GM20431 (cell line): ENCODE data around the gene HRAS.

ENCODE experiments used
- in situ Hi-C: fragments of 300-500 bp; cut with MseI, MboI; formaldehyde crosslinking; loops from one replicate; pipeline ENCODE4 v1.15.0; 2020; ENCODE audit warnings: low sequenced_read_pairs; ENCODE audit not compliant: unreplicated experiment

The HRAS gene

DNA sequence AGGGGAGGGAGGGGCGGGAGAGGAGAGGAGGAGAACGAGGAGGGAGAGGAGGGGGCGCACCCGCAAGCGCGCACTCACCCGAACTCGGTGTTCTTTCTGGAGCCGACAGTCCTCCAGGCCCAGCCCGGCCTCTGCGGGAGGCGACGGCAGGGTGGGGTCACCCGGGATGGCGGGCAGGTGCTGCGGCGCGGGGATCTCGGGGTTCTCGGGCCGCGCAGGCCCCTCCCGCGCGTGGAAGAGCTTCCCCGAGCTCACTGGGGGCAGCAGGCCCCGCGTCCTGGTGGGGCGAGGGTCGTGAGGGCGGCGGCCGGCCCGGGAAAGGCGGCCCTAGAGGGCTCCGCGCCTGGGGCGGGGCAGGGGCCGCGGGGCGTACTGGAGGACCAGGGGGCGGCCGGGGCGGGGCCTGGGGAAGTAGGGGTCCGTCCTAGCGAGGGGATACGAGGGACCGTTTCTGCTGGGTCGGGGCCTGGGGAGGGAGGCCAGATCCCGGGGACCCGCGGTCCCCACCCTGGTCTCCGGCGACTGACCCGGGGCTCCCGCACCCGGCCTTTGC is 19.9 kb upstream of the HRAS start:
- in situ Hi-C loops = loop anchor here (10.0 kb wide), 1 partner anchor 169 kb away; no protein-coding TSS in a partner anchor

DNA sequence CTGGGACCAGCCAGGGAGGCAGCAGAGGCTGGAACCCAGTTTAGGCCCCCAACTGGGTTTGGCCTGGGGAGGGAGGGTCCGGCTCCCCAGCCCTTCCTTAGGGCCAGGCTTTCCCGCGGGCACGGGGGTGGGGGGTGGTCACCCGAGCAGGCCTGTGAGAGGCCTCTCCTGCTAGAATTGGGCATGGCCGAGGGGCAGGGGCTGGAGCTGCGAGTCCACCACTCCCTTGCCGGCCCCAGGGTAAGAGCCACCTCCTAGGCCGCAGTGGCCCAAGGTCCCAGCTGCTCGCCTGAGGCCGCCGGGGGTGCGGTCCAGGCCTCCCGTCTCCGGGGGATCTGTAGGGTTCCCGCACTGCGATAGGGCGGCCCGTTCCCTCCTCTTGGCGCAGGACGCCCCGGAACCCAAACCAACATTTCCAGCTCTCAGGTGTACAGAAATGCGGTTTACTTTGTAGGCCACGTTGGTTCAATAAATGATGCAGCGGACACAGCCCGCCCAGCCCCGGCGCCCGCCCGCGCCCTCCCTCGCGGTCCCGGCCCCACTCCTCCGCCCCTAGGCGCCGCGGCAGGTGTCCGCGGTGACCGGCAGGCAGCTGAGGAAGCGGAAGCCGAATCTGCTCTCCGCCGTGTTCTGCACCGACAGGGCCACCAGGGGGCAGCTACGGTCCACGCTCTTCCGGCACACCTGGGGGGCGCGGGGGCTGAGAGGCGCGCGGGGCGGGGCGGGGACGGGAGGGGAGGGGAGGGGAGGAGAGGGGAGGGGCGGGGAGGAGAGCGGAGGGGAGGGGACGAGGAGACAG is 19.3 kb upstream of the HRAS start:
- in situ Hi-C loops = loop anchor here (10.0 kb wide), 1 partner anchor 170 kb away; no protein-coding TSS in a partner anchor

DNA sequence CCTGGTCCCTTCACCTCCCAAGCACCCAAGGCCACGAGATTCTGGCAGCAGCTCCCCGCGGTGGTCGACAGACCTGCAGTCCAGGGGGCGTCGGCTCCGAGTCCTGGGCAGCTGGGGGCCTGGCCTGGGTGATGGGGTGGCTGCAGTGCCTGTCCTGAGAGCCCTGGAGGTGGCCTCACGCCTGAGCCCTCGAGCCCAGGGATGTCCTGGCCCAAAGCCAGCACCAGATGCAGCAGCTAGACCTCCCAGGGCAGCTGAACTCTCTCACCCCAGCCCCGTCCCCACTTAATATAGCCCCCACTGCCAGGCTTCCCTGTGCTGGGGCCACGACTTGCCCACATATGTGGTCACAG is 18.6 kb upstream of the HRAS start:
- in situ Hi-C loops = loop anchor here (10.0 kb wide), 1 partner anchor 171 kb away; no protein-coding TSS in a partner anchor

DNA sequence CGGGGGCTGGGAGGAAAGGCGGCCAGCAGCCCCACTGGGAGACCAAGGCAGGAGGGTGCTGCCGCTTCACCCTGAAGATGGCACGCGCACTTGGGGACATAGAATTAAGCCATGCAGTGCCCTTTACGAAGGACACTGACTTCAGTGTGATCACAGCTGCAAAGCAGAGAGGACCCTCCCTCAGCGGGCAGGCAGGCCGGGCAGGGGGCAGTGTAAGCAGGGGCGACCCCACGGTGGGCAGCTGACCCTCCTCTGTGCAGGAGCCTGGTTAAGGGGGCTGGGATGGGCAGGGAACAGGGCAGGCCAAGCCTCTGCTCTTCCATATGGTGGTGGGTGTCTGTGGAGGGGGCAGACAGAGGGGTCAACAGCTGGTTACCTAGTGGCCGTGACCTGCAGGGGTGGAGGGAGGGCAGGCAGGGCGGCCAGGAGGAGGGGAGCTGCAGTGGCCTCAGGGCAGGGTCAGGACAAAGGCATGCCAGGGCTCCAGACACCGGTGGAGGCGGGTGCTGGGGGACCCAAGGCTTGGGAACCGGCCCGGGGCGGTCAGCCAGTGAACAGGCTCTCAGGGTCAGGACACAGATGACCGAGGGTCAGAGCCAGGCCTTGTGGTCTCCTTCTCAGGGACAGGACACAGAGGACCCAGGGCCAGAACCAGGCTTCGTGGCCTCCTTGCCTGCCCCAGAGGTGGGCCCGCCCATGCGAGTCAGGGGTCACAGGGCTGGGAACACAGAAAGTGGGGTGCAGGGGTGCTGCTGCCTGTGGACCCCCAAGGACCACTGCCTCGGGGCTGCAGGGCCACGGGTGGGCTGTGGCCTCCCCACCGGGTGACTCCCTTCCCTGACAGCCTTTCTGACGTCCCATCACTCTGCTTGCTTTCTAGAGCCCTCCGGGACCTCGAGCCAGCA is 18.0 kb upstream of the HRAS start:
- in situ Hi-C loops = loop anchor here (10.0 kb wide), 1 partner anchor 171 kb away; no protein-coding TSS in a partner anchor

DNA sequence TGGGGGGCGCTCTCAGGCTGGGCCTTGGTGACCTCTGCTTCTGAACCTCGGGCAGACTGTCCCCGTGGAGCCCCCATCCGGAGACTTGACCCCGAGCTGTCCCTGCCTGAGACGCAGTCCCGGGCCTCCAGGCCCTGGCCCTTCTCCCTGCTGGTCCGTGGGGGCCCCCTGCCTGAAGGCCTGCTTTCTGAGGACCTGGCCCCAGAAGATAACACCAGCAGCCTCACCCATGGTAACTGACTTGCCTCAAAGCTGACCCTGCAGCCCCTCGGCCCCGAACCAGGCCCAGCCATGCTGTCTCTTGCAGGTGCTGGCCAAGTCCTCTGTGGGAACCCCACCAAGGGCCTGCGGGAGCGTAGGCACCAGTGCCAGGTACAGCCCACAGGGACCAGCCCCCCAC is 16.2 kb upstream of the HRAS start:
- in situ Hi-C loops = loop anchor here (10.0 kb wide), 1 partner anchor 173 kb away; no protein-coding TSS in a partner anchor

DNA sequence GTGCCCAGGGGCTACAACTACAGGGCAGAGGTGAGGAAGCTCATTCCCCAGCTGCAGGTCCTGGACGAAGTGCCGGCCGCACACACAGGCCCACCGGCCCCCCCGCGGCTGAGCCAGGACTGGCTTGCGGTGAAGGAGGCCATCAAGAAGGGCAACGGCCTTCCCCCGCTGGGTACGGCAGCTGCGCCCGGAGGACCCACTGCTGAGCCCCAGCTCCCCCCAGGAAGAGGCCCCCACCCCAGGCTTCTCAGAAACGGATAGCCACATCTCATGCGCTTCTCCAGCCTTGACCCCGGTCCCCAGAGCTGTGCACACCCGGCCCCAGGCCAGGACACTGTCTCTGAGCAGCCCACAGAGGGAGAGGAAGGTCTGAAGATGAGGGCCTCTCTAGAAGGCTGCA is 15.8 kb upstream of the HRAS start:
- in situ Hi-C loops = loop anchor here (10.0 kb wide), 1 partner anchor 174 kb away; no protein-coding TSS in a partner anchor

DNA sequence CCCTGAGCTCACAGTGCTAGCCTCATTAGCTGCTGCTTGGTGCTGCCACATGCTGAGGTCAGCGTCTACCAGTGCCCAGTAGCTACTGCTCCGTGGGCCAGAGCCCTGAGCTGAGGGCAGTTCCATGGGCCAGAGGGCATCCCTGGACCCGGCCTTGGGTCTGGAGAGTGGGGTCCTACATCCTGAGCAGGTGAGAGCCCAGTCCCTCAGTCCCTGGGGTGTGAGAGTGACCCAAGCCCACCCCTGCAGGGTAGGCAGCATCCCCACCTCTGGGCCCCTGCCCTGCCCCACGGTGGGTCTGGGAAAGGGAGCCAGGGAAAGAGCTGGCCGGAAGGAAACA is 15.3 kb upstream of the HRAS start:
- in situ Hi-C loops = loop anchor here (10.0 kb wide), 1 partner anchor 174 kb away; no protein-coding TSS in a partner anchor

DNA sequence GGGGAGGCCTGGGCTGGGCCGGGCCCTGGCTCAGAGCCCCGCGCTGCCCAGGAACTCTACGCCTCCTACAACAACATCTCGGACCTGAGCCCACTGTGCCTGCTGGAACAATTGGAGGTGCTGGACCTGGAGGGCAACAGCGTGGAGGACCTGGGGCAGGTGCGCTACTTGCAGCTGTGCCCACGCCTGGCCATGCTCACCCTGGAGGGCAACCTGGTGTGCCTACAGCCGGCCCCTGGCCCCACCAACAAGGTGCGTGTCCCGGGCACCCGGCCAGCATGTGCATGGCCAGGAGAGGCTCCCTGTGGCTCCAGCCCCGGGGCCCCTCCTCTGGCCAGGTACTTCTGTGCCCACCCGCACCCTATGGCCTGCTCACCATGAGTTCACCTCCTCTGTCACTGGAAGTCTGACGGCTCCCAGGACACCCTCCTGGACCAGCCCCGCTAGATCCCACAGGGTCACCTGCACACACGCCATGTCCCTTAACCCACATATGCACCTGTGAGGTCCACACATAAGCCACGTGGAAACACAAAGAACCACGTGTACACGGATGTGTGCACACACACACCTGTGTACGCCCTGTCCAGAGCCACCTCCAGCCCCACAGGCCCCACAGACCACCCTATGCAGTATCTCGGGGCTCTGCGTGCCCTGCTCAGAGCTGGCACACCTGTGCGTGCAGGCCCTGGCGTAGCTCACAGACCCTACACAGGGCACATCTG is 14.8 kb upstream of the HRAS start:
- in situ Hi-C loops = loop anchor here (10.0 kb wide), 1 partner anchor 175 kb away; no protein-coding TSS in a partner anchor

DNA sequence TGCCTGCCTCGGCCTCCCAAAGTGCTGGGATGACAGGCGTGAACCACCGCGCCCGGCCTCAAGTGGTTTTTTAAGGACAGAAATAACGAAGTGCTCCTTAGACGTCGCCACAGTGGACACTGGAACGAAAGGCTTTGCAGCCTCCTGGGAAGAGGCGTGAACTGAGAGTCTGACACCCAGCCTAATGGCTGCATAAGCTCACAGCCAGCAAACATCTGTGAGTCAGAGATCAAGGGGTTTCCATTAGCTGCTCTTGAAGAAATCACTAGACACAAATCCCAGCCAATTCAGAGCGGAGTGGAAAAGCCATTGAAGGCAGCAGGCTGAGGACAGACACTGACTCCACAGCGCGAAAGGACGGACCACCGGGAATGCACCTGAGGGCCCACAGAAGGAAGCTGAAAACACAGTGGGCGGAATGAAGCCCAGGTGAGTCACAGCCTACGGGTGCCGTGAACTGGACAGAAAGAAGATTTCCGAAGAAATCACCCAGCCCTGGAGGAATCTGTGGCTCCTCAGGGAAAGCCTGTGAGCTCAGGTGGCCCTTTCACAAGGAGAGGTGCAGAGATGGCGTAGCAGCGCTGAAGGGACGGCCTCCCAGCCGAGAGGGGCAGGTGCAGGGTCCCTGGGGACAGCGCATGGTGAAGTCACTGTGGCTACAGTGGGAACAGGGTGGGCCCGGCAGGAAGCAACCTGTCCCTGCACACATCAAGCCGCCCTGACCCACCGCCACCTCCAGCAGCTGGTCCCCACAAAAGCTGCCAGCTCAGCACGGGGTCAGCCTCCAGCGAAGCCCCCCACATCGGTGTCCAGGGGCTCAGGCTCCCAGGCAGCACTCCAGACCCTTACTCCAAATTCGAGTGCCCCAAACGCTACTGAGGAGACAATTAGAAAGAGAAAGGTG is 13.6 kb upstream of the HRAS start:
- in situ Hi-C loops = no loop called here

DNA sequence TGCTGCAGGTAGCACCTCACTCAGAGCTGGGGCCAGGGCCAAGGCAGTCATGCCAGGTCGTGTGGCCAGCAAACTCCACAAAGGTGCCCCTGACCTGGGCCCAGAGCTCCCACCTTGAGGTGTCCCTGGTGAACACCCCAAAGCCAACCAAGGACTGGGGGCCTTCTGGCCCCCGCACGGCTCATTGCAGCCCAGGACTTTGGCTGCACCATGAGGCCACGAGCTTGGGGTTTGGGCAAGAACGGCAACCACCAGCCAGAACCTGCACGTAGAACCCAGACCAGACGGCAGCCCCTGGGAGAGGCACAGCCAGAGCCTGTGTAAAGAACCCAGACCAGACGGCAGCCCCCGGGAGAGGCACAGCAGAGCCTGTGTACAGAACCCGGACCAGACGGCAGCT is 9.8 kb upstream of the HRAS start:
- in situ Hi-C loops = no loop called here

DNA sequence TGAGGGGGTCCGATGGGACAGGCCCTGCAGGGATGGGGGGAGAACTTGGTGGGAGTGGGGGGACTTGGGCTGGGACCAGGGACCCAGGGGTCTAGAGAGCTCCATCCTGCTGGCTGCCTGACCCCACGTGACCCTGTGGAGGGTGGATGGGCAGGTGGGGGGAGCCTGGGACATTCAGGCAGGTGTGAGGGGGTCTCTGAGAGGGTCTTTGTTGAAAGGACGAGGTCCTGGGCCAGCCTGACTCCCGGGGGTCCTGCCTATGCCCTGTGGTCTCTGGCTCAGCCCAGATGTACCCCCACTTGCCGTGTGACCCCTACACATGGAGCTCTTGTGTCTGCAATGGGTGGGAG is 9.4 kb upstream of the HRAS start:
- in situ Hi-C loops = no loop called here

DNA sequence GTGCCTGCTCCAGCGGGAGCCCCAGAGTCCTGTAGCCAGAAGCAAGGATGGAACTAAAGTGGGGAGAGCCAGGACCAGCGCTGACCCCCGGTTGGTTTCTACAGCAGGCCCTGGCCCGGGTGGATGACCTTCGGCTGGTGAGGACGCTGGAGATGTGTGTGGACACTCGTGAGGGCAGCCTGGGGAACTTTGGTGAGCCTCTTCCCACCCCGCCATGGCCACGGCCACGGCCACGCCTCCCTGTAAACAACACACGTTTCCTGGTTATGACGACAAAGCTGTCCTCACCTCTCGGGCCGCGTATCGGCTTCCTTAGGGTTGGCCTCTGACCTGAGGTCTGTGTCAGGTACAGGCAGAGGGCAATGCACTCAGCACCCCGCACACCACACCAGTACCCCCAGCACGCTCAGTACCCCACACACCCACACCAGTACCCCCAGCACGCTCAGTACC is 6.1 kb upstream of the HRAS start:
- in situ Hi-C loops = no loop called here

DNA sequence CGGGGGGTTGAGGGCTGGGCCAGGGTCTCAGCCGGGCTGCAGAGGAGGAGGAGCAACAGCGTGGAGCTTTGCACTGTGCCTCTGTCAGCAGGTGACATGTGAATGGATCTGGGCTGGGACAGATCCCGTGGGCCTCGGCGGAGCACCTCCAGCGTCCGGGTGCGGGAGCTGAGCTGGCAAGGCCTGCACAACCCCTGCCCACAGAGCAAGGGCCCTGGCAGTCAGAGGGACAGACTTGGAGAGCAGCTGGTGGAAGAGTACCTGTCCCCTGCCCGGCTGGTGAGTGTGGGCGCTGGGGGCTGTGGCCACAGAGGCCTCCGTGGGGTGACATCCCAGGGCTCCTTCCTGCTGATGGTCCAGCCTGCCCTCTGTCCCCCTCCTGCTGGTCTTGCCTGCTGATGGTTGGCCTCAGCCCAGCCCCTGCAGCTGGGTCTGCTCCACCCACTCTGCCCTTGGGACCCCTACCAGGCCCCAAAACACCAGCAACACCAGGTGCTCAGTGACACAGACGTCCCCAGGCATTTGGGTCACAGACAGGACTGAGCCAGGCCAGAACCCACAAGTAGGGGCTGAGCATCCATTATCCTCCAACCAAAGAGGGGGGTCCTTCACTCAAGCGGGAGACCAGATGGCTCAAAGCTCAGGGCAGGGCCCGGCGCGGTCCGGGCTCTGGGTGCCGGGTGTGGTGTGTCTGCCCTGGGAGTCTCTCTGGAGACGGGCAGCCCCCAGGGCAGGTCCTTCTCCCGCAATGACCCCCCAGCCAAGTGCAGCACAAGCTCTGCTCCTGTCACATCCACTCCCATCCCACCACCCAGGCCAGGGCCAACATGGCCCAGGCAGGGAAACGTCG is 5.4 kb upstream of the HRAS start:
- in situ Hi-C loops = no loop called here

DNA sequence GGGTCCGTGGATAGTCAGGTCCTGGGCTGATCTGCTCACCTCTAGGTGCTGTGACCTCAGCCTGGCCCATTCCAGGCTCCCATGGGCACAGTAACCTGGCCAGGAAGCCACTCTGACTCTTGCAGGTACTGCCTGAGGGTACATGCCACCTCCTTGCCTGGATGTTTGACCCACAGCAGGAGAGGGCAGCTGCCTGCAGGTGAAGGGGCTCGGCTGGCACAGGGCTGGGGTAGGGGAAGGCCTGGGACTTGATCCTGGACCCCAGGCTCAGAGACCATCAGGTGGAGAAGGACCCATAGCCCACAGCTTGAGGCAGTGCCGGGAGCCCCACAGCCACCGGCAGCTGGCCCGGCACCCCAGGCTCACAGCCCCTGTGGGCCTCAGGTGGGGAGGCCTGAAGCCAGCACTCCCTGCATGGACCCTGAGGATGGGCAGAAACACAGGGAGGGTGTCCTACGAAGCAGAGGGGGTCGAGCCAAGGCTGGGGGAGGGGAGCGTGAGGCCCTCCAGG is 4.7 kb upstream of the HRAS start:
- in situ Hi-C loops = no loop called here

DNA sequence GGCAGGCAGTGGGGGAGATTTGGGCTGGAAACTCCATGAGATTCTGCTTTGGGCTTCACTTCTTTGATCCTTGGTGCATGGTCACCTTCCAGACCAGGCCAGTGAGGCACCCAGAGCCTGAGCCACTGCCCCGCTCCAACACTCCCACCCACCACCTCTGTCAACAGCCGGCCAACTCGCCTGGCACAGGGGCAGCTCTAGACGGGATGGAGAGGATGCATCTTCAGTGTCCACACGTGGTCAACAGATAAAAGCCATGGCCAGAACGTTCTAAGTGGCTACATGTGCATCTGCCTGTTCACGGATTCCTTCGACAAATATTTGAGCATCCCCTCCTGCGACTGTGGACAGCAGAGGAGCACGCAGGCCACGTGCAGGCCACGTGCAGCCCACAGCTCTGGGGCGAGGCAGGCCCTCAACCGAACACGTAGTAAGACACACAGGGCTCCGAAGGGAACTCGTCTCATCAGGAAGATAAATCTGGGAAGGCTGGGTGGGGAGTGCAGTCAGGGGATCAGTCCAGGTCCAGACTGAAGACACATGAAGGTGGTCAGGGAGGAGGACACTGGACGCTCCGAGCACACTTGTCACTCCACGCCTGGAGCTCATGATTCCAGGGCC is 3.2 kb upstream of the HRAS start:
- in situ Hi-C loops = no loop called here

DNA sequence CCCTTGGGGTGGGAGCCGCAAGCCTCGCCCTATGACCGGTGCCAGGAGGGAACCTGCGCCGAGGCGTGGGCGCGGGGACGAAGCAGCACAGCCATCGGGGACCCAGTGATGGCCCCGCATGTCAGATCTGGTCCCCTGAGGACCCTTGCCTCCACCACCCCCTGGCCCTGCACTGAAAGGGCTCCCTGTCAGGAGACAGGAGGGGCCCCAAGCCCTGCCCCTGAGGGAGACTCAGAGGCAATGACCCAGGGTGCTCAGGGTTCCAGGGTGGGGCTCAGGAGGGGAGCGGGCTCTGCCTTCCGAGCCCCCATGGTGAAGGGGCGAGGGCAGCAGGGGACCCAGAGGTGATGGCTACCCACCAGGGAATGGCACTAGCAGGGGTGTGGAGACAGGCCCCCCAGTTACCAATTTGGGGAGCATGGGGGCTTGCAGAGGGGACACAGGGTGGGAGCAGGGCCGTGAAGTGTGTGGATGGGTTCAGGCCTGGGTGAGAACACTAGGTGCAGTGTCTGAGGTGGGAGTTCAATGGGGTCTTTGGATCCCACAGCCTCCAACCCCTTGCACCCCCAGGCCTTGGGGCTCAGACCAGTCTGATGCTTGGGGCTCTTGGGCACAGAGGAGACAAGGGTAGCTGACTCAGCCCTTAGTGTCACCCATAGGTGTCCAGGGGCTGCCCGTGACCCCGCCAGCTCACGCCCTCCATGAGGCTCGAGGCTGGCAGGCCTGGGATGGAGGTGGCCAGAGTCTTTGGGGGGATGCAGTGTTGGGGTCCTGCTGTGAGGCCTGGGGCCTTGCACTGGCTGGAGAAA is 2.5 kb upstream of the HRAS start:
- in situ Hi-C loops = no loop called here
